Measurements from ENCODE around the gene ARCN1.

Gene ARCN1

GRCh38 chr11:118572061-118572980 lies at the start of gene ARCN1:
ARCN1 (plus strand) TSS chr11:118572409; CDS start chr11:118572548, 139 bp downstream.
- TF ChIP-seq, protein P1, sequence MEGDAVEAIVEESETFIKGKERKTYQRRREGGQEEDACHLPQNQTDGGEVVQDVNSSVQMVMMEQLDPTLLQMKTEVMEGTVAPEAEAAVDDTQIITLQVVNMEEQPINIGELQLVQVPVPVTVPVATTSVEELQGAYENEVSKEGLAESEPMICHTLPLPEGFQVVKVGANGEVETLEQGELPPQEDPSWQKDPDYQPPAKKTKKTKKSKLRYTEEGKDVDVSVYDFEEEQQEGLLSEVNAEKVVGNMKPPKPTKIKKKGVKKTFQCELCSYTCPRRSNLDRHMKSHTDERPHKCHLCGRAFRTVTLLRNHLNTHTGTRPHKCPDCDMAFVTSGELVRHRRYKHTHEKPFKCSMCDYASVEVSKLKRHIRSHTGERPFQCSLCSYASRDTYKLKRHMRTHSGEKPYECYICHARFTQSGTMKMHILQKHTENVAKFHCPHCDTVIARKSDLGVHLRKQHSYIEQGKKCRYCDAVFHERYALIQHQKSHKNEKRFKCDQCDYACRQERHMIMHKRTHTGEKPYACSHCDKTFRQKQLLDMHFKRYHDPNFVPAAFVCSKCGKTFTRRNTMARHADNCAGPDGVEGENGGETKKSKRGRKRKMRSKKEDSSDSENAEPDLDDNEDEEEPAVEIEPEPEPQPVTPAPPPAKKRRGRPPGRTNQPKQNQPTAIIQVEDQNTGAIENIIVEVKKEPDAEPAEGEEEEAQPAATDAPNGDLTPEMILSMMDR (conservative IDR thresholded peaks at IDR 0.05; ENCODE audit: control insufficient read depth, insufficient read depth, low read depth, low read length), result no peak

DNA sequence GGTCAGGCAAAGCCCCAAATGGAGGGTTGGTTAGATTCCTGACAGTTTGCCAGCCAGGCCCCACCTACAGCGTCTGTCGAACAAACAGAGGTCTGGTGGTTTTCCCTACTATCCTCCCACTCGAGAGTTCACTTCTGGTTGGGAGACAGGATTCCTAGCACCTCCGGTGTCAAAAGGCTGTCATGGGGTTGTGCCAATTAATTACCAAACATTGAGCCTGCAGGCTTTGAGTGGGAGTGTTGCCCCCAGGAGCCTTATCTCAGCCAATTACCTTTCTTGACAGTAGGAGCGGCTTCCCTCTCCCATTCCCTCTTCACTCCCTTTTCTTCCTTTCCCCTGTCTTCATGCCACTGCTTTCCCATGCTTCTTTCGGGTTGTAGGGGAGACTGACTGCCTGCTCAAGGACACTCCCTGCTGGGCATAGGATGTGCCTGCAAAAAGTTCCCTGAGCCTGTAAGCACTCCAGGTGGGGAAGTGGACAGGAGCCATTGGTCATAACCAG lies 49.6 kb upstream of the ARCN1 start:
- TF ChIP-seq, protein P1 (conservative IDR thresholded peaks at IDR 0.05; ENCODE audit: control insufficient read depth, insufficient read depth, low read depth, low read length), result peak; percentile 53
- no peak overlapping the region for H3K4me3 ChIP-seq (ENCODE audit: control insufficient read depth, low read depth, low read length)
- peak; percentile 36 for DNase-seq (ENCODE audit: low read depth)

More at GRCh38 chr11:118572061-118572980, at the start of gene ARCN1:
- H3K4me3 ChIP-seq (ENCODE audit: control insufficient read depth, low read depth, low read length), result peak within 1 kb of the TSS; percentile 77
- DNase-seq (ENCODE audit: low read depth), result peak; percentile 68

GRCh38 chr11:118524356-118524755 lies 47.9 kb upstream of the ARCN1 start:
- H3K4me3 ChIP-seq (ENCODE audit: control insufficient read depth, low read depth, low read length), result no peak overlapping the region
- TF ChIP-seq, protein P1 (conservative IDR thresholded peaks at IDR 0.05; ENCODE audit: control insufficient read depth, insufficient read depth, low read depth, low read length), result no peak
- DNase-seq (ENCODE audit: low read depth), result no peak

- H3K4me3 ChIP-seq (ENCODE audit: control insufficient read depth, low read depth, low read length), result no peak overlapping the region
- TF ChIP-seq, protein P1 (conservative IDR thresholded peaks at IDR 0.05; ENCODE audit: control insufficient read depth, insufficient read depth, low read depth, low read length), result no peak
- no peak for DNase-seq (ENCODE audit: low read depth)
Measured at GRCh38 chr11:118524757-118525470, 47.3 kb upstream of the ARCN1 start.

DNA sequence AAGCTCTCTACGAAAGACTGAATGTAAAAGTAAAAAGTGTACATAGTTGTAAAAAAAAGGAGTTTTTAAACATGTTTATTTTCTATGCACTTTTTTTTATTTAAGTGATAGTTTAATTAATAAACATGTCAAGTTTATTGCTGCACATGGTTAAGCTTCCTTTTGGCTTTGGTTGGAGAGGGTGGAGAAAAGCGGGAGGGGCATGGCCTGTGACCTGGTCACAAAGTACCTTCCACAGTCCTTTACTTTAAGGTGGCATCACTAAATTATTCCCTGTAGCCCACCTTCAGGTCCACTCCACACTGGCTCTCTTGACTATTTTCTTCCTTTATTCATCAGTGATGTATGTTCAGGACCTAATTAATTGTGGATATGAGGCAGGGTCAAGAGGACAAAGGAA lies 45.5 kb upstream of the ARCN1 start:
- TF ChIP-seq, protein P1 (conservative IDR thresholded peaks at IDR 0.05; ENCODE audit: control insufficient read depth, insufficient read depth, low read depth, low read length), result no peak
- DNase-seq (ENCODE audit: low read depth), result no peak
- H3K4me3 ChIP-seq (ENCODE audit: control insufficient read depth, low read depth, low read length), result no peak overlapping the region

GRCh38 chr11:118527109-118527508 lies 45.1 kb upstream of the ARCN1 start, which contains the start of gene TTC36:
TTC36 (plus strand) TSS chr11:118527474; CDS start chr11:118527495, 21 bp downstream.
- TF ChIP-seq, protein P1 (conservative IDR thresholded peaks at IDR 0.05; ENCODE audit: control insufficient read depth, insufficient read depth, low read depth, low read length), result no peak
- no peak within 1 kb of the TSS for H3K4me3 ChIP-seq (ENCODE audit: control insufficient read depth, low read depth, low read length)
- DNase-seq (ENCODE audit: low read depth), result no peak
